Osteoblast (primary cell): Measurements from ENCODE around the gene RFX1. TPM values are rescaled to one million over a fixed set of nuclear protein-coding genes. Genes with fewer than 3 reads are reported as not detected.

Source experiments
- DNase-seq: peaks from one replicate; pipeline ENCODE4 v3.0.0; 2011; ENCODE audit warnings: low spot score, mixed read lengths; ENCODE audit not compliant: insufficient read length; ENCODE audit errors: missing footprints
- H2AFZ ChIP-seq: 2 replicates; pipeline ENCODE4 v1.6.0; 2011; ENCODE audit warnings: mild to moderate bottlenecking, low read length
- H3K27ac ChIP-seq: 2 replicates; pipeline ENCODE4 v1.5.1; 2011; ENCODE audit warnings: mild to moderate bottlenecking, low read depth, low read length, moderate library complexity
- H3K27me3 ChIP-seq: 2 replicates; pipeline ENCODE4 v1.6.0; 2012; ENCODE audit warnings: mild to moderate bottlenecking, control low read depth, inconsistent platforms, low read length, moderate library complexity; ENCODE audit not compliant: insufficient read depth
- H3K36me3 ChIP-seq: 2 replicates; pipeline ENCODE4 v1.5.1; 2011; ENCODE audit warnings: mild to moderate bottlenecking, low read length, control low read depth, moderate library complexity; ENCODE audit not compliant: insufficient read depth
- H3K4me1 ChIP-seq: 2 replicates; pipeline ENCODE4 v1.5.1; 2011; ENCODE audit warnings: mild to moderate bottlenecking, low read length, control low read depth, moderate library complexity; ENCODE audit not compliant: insufficient read depth
- H3K4me2 ChIP-seq: 2 replicates; pipeline ENCODE4 v1.6.0; 2011; ENCODE audit warnings: mild to moderate bottlenecking, low read length; ENCODE audit not compliant: insufficient read depth
- H3K4me3 ChIP-seq: fragments of 200-600 bp; sonication (generic); 3 replicates; pipeline ENCODE4 v1.5.1; 2012; ENCODE audit warnings: mild to moderate bottlenecking, low read length, inconsistent platforms; ENCODE audit not compliant: insufficient read depth
- H3K79me2 ChIP-seq: 2 replicates; pipeline ENCODE4 v1.6.0; 2012; ENCODE audit warnings: mild to moderate bottlenecking, low read length, control low read depth, inconsistent platforms; ENCODE audit not compliant: insufficient read depth
- H3K9me3 ChIP-seq: 2 replicates; pipeline ENCODE4 v1.5.1; 2011; ENCODE audit warnings: low read depth, low read length, control low read depth
- H4K20me1 ChIP-seq: 2 replicates; pipeline ENCODE4 v1.6.0; 2012; ENCODE audit warnings: mild to moderate bottlenecking, low read length, control low read depth; ENCODE audit not compliant: insufficient read depth
- CTCF ChIP-seq: IDR thresholded peaks from 2 replicates; pipeline ENCODE4 v1.5.1; 2011; ENCODE audit warnings: mild to moderate bottlenecking, low read depth, low read length, moderate library complexity; ENCODE audit errors: extremely low read depth
- total RNA-seq: library from RNA; depleted of rRNA; stranded (reverse); fragments of >200 nt; gene quantifications from 2 replicates; pipeline ENCODE4 v1.2.3, GENCODE V29; 2012

The RFX1 gene
- total RNA-seq, 1 donor: 2.5 TPM

GRCh38 chr19:13979686-13980085 is 26.4 kb downstream of the RFX1 start:
- TF ChIP-seq CTCF: no peak
- Histone ChIP-seq H3K9me3 (no peaks in the 10 kb centered on the region), H3K36me3 (peaks cover 8% of the 10 kb centered on the region), H3K4me1 (no peaks in the 10 kb centered on the region), H3K4me3 (no peak overlapping the region), H3K79me2 (no peaks in the 10 kb centered on the region), H3K27me3 (no peaks in the 10 kb centered on the region), H3K4me2 (no peak overlapping the region), H4K20me1 (no peaks in the 10 kb centered on the region), H2AFZ (no peak overlapping the region), H3K27ac (no peak overlapping the region)
- DNase-seq: no peak

GRCh38 chr19:13979244-13979615 is 26.9 kb downstream of the RFX1 start:
- Histone ChIP-seq H3K4me3 (no peak overlapping the region), H3K4me1 (no peaks in the 10 kb centered on the region), H3K36me3 (peaks cover 8% of the 10 kb centered on the region), H2AFZ (no peak overlapping the region), H3K4me2 (no peak overlapping the region), H3K79me2 (no peaks in the 10 kb centered on the region), H4K20me1 (no peaks in the 10 kb centered on the region), H3K27ac (no peak overlapping the region), H3K27me3 (no peaks in the 10 kb centered on the region), H3K9me3 (no peaks in the 10 kb centered on the region)
- DNase-seq: no peak
- TF ChIP-seq CTCF: no peak

GRCh38 chr19:13978351-13979243 is 27.5 kb downstream of the RFX1 start:
- H2AFZ ChIP-seq: no peak overlapping the region

More at GRCh38 chr19:13978351-13979243, 27.5 kb downstream of the RFX1 start:
- H3K79me2 ChIP-seq: no peaks in the 10 kb centered on the region
- H3K27ac ChIP-seq: no peak overlapping the region
- peaks cover 8% of the 10 kb centered on the region for H3K36me3 ChIP-seq
- no peaks in the 10 kb centered on the region for H3K4me1 ChIP-seq
- no peaks in the 10 kb centered on the region for H4K20me1 ChIP-seq
- H3K4me2 ChIP-seq: no peak overlapping the region
- no peak for TF ChIP-seq CTCF
- H3K9me3 ChIP-seq: no peaks in the 10 kb centered on the region
- no peak for DNase-seq
- H3K27me3 ChIP-seq: no peaks in the 10 kb centered on the region
- H3K4me3 ChIP-seq: no peak overlapping the region
